ENCODE data around the gene ZBTB16. TPM values are rescaled to one million over a fixed set of nuclear protein-coding genes. Genes with fewer than 3 reads are reported as not detected.

ZBTB16 gene
- total and polyA plus RNA-seq, 2 of the 13 experiments (the other 11 are each of a cell fraction or from before 2014, with no cell fraction given), result not detected

DNA sequence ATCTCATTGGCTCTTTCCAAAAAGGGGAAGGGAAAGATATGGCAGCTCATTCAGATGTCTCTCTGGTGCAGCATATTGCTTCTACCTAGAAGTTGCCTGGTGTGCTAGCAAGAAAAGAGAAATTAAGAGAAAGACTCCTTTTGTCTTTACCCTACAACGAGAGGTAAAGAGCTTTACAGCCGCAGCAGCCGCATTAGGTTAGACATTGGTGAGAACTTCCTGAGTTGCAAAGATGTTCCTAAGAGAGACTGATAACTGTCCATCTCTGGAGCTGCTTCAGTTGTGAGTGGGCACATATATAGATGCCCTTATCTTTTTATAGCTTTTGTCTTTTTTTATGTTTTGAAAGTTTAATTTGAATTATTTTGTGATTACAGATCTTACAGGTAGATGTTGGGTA, 155.9 kb downstream of the ZBTB16 start:
- FAIRE-seq, result no peak
- 74% methylated on average over 3 of the region's 3 CpGs for WGBS (ENCODE audit: low lambda C conversion rate)
- no peak overlapping the region for H3K4me2 ChIP-seq (ENCODE audit: low read depth, low read length)
- no peak for DNase-seq (ENCODE audit: low spot score)
- CTCF ChIA-PET (ENCODE audit: low intra/inter-chr PET ratio, low total read pairs), result no interaction called here
- H3K4me1 ChIP-seq (ENCODE audit: insufficient read depth, low read length), result peaks cover 21% of the 10 kb centered on the region
- no peak overlapping the region for H3K27ac ChIP-seq (ENCODE audit: extremely low read length, insufficient read depth, low read length)
- H3K27me3 ChIP-seq (ENCODE audit: control insufficient read depth in 1 of 2, insufficient read depth in 2 of 2, low read length in 2 of 2), result peaks cover 0 to 4% of the 10 kb centered on the region in 2 experiments; a peak in 2 of 5 replicates
- no peak overlapping the region for H3K4me3 ChIP-seq (replicated peaks in 1 of 3; ENCODE audit: insufficient read depth in 1 of 3, low read depth in 2 of 3, low read length in 3 of 3)
- H3K36me3 ChIP-seq (replicated peaks in 1 of 2; ENCODE audit: control insufficient read depth in 1 of 2, insufficient read depth in 2 of 2, low read length in 2 of 2), result no peaks in the 10 kb centered on the region
- TF ChIP-seq, protein P1, sequence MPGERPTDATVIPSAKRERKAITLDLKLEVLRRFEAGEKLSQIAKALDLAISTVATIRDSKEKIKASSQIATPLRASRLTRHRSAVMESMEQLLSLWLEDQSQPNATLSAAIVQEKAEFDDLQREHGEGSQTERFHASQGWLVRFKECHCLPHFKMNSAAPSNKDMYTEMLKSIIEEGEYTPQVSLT (CRISPR knock-in tag; IDR thresholded peaks at IDR 0.05; ENCODE audit: borderline replicate concordance, low read depth), result no peak
- H3K9ac ChIP-seq (ENCODE audit: insufficient read depth, low read depth, low read length), result no peak overlapping the region
- no peaks in the 10 kb centered on the region for H3K79me2 ChIP-seq (ENCODE audit: insufficient read depth, low read length)
- no TSS peak for BruUV-seq (replicated peaks)
- ATAC-seq, result no peak
- H4K20me1 ChIP-seq (ENCODE audit: insufficient read depth, low read length), result no peaks in the 10 kb centered on the region
- in situ Hi-C loops (cut with HindIII; ENCODE audit: extremely low pct_ligation_motif_present, low pct_unique_long_range_greater_than_20kb), result no loop called here
- intact Hi-C loops (cut with micrococcal nuclease; ENCODE audit: unreplicated experiment), result no loop called here
- no peaks in the 10 kb centered on the region for H3K9me3 ChIP-seq (ENCODE audit: low read length)
- POLR2A ChIA-PET, result no interaction called here
- H2AFZ ChIP-seq (ENCODE audit: low read length), result no peak overlapping the region

DNA sequence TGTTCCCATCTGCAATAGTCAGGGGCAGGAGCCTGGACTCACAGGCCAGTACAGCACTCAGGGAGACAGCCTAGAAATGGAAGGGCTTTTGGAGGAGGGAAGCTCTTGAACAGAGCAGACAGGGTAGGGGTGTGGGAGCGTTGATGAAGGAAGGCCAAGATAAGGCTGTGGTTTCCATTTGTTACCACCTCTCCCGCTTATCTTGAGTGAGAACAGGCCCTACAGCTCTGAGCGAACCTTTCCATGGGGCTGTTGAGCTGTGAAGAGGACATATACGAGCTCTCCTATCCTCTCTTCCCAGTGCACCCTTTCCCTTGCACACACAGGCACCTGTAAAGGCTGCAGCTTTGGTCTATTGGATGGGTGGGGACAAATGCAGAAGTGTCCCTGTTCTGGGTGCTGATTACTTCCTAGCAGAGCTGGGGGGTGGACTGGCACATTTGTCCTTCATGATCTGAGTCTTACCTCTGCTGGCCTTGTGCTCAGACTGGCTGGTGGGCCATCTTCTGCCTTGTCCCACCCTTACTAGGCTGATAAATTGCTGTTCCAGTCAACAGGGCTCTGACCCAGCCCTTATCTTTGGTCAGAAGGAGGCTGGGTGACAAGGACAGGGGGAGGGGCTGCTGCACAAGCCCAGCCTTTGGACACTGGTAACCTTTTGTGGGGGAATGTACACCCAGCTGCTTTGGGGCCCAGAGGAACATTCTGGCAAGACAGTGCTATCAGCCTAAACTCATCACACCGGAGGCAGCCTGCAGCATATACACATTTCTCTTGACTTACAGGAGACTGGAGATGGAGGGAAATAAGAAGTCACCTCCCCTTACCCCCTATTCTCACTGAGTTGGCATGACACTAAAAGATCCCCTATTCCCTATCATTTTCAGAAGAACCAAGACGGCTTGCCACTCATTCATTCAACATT, 156.6 kb downstream of the ZBTB16 start:
- POLR2A ChIA-PET, result no interaction called here

More for the DNA sequence above, 156.6 kb downstream of the ZBTB16 start:
- TF ChIP-seq SALL1 (CRISPR knock-in tag; IDR thresholded peaks at IDR 0.05) (no peak), ZNF709 (CRISPR knock-in tag; IDR thresholded peaks at IDR 0.05) (no peak), PHB2 (IDR thresholded peaks at IDR 0.05; ENCODE audit: partially characterized antibody) (no peak), ZSCAN25 (CRISPR knock-in tag; IDR thresholded peaks at IDR 0.05) (no peak), ONECUT2 (CRISPR knock-in tag; IDR thresholded peaks at IDR 0.05) (no peak), SIX4 (CRISPR knock-in tag; IDR thresholded peaks at IDR 0.05) (no peak), NFKB2 (CRISPR knock-in tag; IDR thresholded peaks at IDR 0.05; ENCODE audit: borderline replicate concordance) (no peak), RARG (CRISPR knock-in tag; IDR thresholded peaks at IDR 0.05; ENCODE audit: low read depth) (no peak), ZFP36L2 (CRISPR knock-in tag; IDR thresholded peaks at IDR 0.05) (no peak), ZNF83 (CRISPR knock-in tag; IDR thresholded peaks at IDR 0.05; ENCODE audit: borderline replicate concordance) (no peak)
- TF ChIP-seq, protein P2, sequence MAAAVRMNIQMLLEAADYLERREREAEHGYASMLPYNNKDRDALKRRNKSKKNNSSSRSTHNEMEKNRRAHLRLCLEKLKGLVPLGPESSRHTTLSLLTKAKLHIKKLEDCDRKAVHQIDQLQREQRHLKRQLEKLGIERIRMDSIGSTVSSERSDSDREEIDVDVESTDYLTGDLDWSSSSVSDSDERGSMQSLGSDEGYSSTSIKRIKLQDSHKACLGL (CRISPR knock-in tag; IDR thresholded peaks at IDR 0.05), result no peak
- TF ChIP-seq, protein P3, sequence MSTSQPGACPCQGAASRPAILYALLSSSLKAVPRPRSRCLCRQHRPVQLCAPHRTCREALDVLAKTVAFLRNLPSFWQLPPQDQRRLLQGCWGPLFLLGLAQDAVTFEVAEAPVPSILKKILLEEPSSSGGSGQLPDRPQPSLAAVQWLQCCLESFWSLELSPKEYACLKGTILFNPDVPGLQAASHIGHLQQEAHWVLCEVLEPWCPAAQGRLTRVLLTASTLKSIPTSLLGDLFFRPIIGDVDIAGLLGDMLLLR (CRISPR knock-in tag; IDR thresholded peaks at IDR 0.05), result no peak
- TF ChIP-seq, protein P4, sequence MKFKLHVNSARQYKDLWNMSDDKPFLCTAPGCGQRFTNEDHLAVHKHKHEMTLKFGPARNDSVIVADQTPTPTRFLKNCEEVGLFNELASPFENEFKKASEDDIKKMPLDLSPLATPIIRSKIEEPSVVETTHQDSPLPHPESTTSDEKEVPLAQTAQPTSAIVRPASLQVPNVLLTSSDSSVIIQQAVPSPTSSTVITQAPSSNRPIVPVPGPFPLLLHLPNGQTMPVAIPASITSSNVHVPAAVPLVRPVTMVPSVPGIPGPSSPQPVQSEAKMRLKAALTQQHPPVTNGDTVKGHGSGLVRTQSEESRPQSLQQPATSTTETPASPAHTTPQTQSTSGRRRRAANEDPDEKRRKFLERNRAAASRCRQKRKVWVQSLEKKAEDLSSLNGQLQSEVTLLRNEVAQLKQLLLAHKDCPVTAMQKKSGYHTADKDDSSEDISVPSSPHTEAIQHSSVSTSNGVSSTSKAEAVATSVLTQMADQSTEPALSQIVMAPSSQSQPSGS (CRISPR knock-in tag; IDR thresholded peaks at IDR 0.05), result no peak
- H3K27me3 ChIP-seq (ENCODE audit: control insufficient read depth in 1 of 2, insufficient read depth in 2 of 2, low read length in 2 of 2), result peaks cover 0 to 4% of the 10 kb centered on the region in 2 experiments; a peak in 2 of 5 replicates
- CTCF ChIA-PET (ENCODE audit: low intra/inter-chr PET ratio, low total read pairs), result no interaction called here
- no peaks in the 10 kb centered on the region for H3K36me3 ChIP-seq (replicated peaks in 1 of 2; ENCODE audit: control insufficient read depth in 1 of 2, insufficient read depth in 2 of 2, low read length in 2 of 2)
- no peak for DNase-seq (ENCODE audit: low spot score)
- H3K79me2 ChIP-seq (ENCODE audit: insufficient read depth, low read length), result no peaks in the 10 kb centered on the region
- FAIRE-seq, result no peak
- intact Hi-C loops (cut with micrococcal nuclease; ENCODE audit: unreplicated experiment), result no loop called here
- no peak overlapping the region for H2AFZ ChIP-seq (ENCODE audit: low read length)
- in situ Hi-C loops (cut with HindIII; ENCODE audit: extremely low pct_ligation_motif_present, low pct_unique_long_range_greater_than_20kb), result no loop called here
- H3K27ac ChIP-seq (ENCODE audit: extremely low read length, insufficient read depth, low read length), result no peak overlapping the region
- H3K9me3 ChIP-seq (ENCODE audit: low read length), result no peaks in the 10 kb centered on the region
- H3K4me3 ChIP-seq (replicated peaks in 1 of 3; ENCODE audit: insufficient read depth in 1 of 3, low read depth in 2 of 3, low read length in 3 of 3), result no peak overlapping the region
- H4K20me1 ChIP-seq (ENCODE audit: insufficient read depth, low read length), result no peaks in the 10 kb centered on the region
- BruUV-seq (replicated peaks), result no TSS peak
- H3K4me2 ChIP-seq (ENCODE audit: low read depth, low read length), result no peak overlapping the region
- 21% methylated on average over 6 of the region's 6 CpGs for WGBS (ENCODE audit: low lambda C conversion rate)
- no peak overlapping the region for H3K9ac ChIP-seq (ENCODE audit: insufficient read depth, low read depth, low read length)
- no peak for ATAC-seq
- H3K4me1 ChIP-seq (ENCODE audit: insufficient read depth, low read length), result peaks cover 14% of the 10 kb centered on the region

Measured in HepG2 (cell line).